K562 (cell line): Measurements from ENCODE around the gene TBX6. TPM values are rescaled to one million over a fixed set of nuclear protein-coding genes. Genes with fewer than 3 reads are reported as not detected.

Source experiments
- HNRNPK ChIP-seq: fragments of 200-400 bp; formaldehyde crosslinking; IDR thresholded peaks from one replicate; pipeline ENCODE4 v1.6.1; 2018; ENCODE audit warnings: mild to moderate bottlenecking, low read depth, low read length; ENCODE audit not compliant: poor library complexity, severe bottlenecking
- JUN ChIP-seq, 2 experiments: sonication (generic) in 1 of 2; formaldehyde crosslinking in 1 of 2; IDR thresholded peaks; 2 replicates each; pipeline versions ENCODE4 v1.6.1 to v1.8.0; 2012 to 2022; ENCODE audit warnings: borderline replicate concordance in 2 of 2, mild to moderate bottlenecking in 2 of 2, improper control_type of control experiment in 1 of 2, low read depth in 1 of 2, low read length in 1 of 2, missing genetic modification reagents in 1 of 2
- MCM5 ChIP-seq: fragments of 450-650 bp; IDR thresholded peaks from 2 replicates; pipeline ENCODE4 v1.6.1; 2016; ENCODE audit warnings: low read depth
- MEIS2 ChIP-seq: fragments of 450-650 bp; IDR thresholded peaks from 2 replicates; pipeline ENCODE4 v1.6.1; 2014; ENCODE audit warnings: mild to moderate bottlenecking; ENCODE audit not compliant: partially characterized antibody
- PBX2 ChIP-seq, 2 experiments: IDR thresholded peaks in 1 of 2; conservative IDR thresholded peaks in 1 of 2; 2 replicates each; pipeline ENCODE4 v1.6.1; 2016; ENCODE audit warnings: low read depth in 2 of 2, mild to moderate bottlenecking in 1 of 2, missing compliant biosample characterization in 1 of 2, missing genetic modification characterization in 1 of 2, moderate library complexity in 1 of 2
- SFPQ ChIP-seq: fragments of 200-400 bp; formaldehyde crosslinking; IDR thresholded peaks from 2 replicates; pipeline ENCODE4 v1.6.1; 2017; ENCODE audit warnings: mild to moderate bottlenecking, low read depth, low read length, moderate library complexity
- SRSF3 ChIP-seq: fragments of 200-400 bp; formaldehyde crosslinking; IDR thresholded peaks from 2 replicates; pipeline ENCODE4 v1.6.1; 2016; ENCODE audit warnings: mild to moderate bottlenecking, low read length, moderate library complexity; ENCODE audit not compliant: insufficient read depth
- THAP12 ChIP-seq: fragments of 250-450 bp; sonication (Bioruptor Pico); IDR thresholded peaks from 2 replicates; pipeline ENCODE4 v1.9.0; 2021; ENCODE audit warnings: mild to moderate bottlenecking, inconsistent platforms
- ZBTB33 ChIP-seq: sonication (generic); formaldehyde crosslinking; IDR thresholded peaks from 2 replicates; pipeline ENCODE4 v1.8.1; 2023; ENCODE audit warnings: mild to moderate bottlenecking, missing genetic modification reagents
- ZBTB7A ChIP-seq: IDR thresholded peaks from 2 replicates; pipeline ENCODE4 v1.6.1; 2011; ENCODE audit warnings: low read depth, mild to moderate bottlenecking, low read length, moderate library complexity, borderline replicate concordance; ENCODE audit not compliant: control insufficient read depth
- ZFP91 ChIP-seq: sonication (generic); formaldehyde crosslinking; IDR thresholded peaks from 2 replicates; pipeline ENCODE4 v1.8.0; 2022; ENCODE audit warnings: mild to moderate bottlenecking, missing genetic modification reagents
- ZNF143 ChIP-seq: sonication (generic); formaldehyde crosslinking; IDR thresholded peaks from 2 replicates; pipeline ENCODE4 v1.9.0; 2022; ENCODE audit warnings: mild to moderate bottlenecking, missing genetic modification reagents
- ZNF316 ChIP-seq: fragments of 450-650 bp; IDR thresholded peaks from 2 replicates; pipeline ENCODE4 v1.6.1; 2016
- ZNF785 ChIP-seq: fragments of 250-450 bp; sonication (Bioruptor Pico); IDR thresholded peaks from 2 replicates; pipeline ENCODE4 v1.4.0; 2020; ENCODE audit warnings: mild to moderate bottlenecking
- polyA plus RNA-seq, 8 experiments: library from polyadenylated mRNA; depleted of rRNA in 4 of 8; stranded (reverse) in 5 of 8; unstranded in 3 of 8; fragments of >200 nt; fragmentation: Nextera tagmentation in 2 of 8; fragmentation: Illumina TruSeq in 1 of 8; extraction: Ambion mirVana in 2 of 8; extraction: Trizol in 1 of 8; gene quantifications; 2 replicates each; pipeline versions ENCODE4 v1.2.1 to v1.2.3, GENCODE V29; 2011 to 2014; ENCODE audit warnings: inconsistent platforms in 1 of 8, missing spikeins in 1 of 8
- total RNA-seq, 7 experiments: library from RNA; depleted of rRNA in 6 of 7; stranded (reverse); fragments of >200 nt in 6 of 7; fragmentation: Illumina TruSeq in 2 of 7; extraction: Trizol in 2 of 7; gene quantifications; 2 replicates each; pipeline versions ENCODE4 v1.2.1 to v1.2.3, GENCODE V29; 2011 to 2021; ENCODE audit warnings: low replicate concordance in 1 of 7

TBX6 gene
- total and polyA plus RNA-seq, 9 of the 15 experiments (the other 6 are each of a cell fraction or from before 2014, with no cell fraction given): 0.07 to 0.58 (median 0.11) TPM; not detected in 2

GRCh38 chr16:30063893-30064728 lies 27.6 kb downstream of the TBX6 start (continued):
- TF ChIP-seq ZNF143 (CRISPR knock-in tag) (no peak), ZNF316 (no peak), THAP12 (CRISPR knock-in tag) (no peak), SRSF3 (no peak), MEIS2 (peak; percentile 72), PBX2 (CRISPR knock-in tag; IDR thresholded peaks at IDR 0.05; ENCODE audit: low read depth) (no peak), PBX2 (tag; conservative IDR thresholded peaks at IDR 0.05; ENCODE audit: low read depth) (peak; percentile 71), ZBTB33 (CRISPR knock-in tag) (no peak), SFPQ (no peak), MCM5 (no peak), ZNF785 (no peak), HNRNPK (no peak), ZBTB7A (0 out of 2 replicates have a peak, but pooled peaks have one; percentile 11), JUN (IDR thresholded peaks at IDR 0.05; ENCODE audit: borderline replicate concordance, low read depth, low read length) (no peak), JUN (CRISPR knock-in tag; IDR thresholded peaks at IDR 0.05; ENCODE audit: borderline replicate concordance) (no peak), ZFP91 (CRISPR knock-in tag) (no peak)
